Stomach (tissue), 9 donors: Measurements from ENCODE around the gene CALHM3. TPM values are rescaled to one million over a fixed set of nuclear protein-coding genes. Genes with fewer than 3 reads are reported as not detected.
A peak's percentile ranks its signal among the peaks of the same experiment; 100 is the strongest.

Experiments
- DNase-seq, 2 donors: peaks; one replicate each; pipeline versions ENCODE4 v3.0.0 to v3.0.0-alpha.2; 2013 to 2019
- H3K27ac ChIP-seq, 5 donors: fragments of 200-600 bp in 4 of 5; sonication (generic) in 4 of 5; one replicate each; pipeline ENCODE4 v1.5.1; 2013 to 2019; ENCODE audit warnings: mild to moderate bottlenecking in 1 of 5, moderate library complexity in 1 of 5
- H3K27me3 ChIP-seq, 3 donors: fragments of 200-600 bp; sonication (generic); one replicate each; pipeline ENCODE4 v1.5.1; 2017 to 2019; ENCODE audit warnings: mixed run types in 1 of 3
- H3K36me3 ChIP-seq, 4 donors: fragments of 200-600 bp; sonication (generic); 1 replicate in 3 of 4; 2 replicates in 1 of 4; pipeline ENCODE4 v1.5.1; 2016 to 2019
- H3K4me1 ChIP-seq, 4 donors: fragments of 200-600 bp; sonication (generic); one replicate each; pipeline ENCODE4 v1.5.1; 2016 to 2019
- H3K4me3 ChIP-seq, 4 donors: fragments of 200-600 bp; sonication (generic) in 3 of 4; one replicate each; pipeline ENCODE4 v1.5.1; 2016 to 2019; ENCODE audit warnings: mild to moderate bottlenecking in 1 of 4
- H3K9me3 ChIP-seq, 4 donors: fragments of 200-600 bp; sonication (generic); one replicate each; pipeline ENCODE4 v1.5.1; 2016 to 2019
- CTCF ChIP-seq, 7 experiments: fragments of 450-650 bp in 4 of 7; fragments of 200-600 bp in 3 of 7; sonication (generic) in 3 of 7; IDR thresholded peaks; one replicate each; pipeline ENCODE4 v1.5.1; 2016 to 2019; ENCODE audit warnings: antibody characterized with exemption in 7 of 7, control low read depth in 2 of 7, mild to moderate bottlenecking in 1 of 7
- EP300 ChIP-seq: sonication (generic); formaldehyde crosslinking; IDR thresholded peaks from one replicate; pipeline ENCODE4 v1.6.1; 2017; ENCODE audit warnings: antibody characterized with exemption
- POLR2A ChIP-seq, 4 donors: fragments of 450-650 bp; IDR thresholded peaks; one replicate each; pipeline ENCODE4 v1.6.1; 2016; ENCODE audit warnings: antibody characterized with exemption in 4 of 4, control low read depth in 2 of 4, mild to moderate bottlenecking in 1 of 4, moderate library complexity in 1 of 4
- POLR2AphosphoS5 ChIP-seq, 3 donors: sonication (generic); formaldehyde crosslinking; IDR thresholded peaks; one replicate each; pipeline ENCODE4 v1.6.1; 2016; ENCODE audit warnings: antibody characterized with exemption in 3 of 3
- WGBS, 5 donors: extraction: QIAGEN DNeasy Blood & Tissue Kit in 3 of 5; methylation state at CpG; one replicate each; pipeline versions ENCODE4 v1.1.5 to v1.1.7; 2013 to 2018; 5-methylcytosine and 5-hydroxymethylcytosine counted together
- intact Hi-C: fragments of 100-400 bp; cut with DNase I; formaldehyde crosslinking; loops from one replicate; pipeline ENCODE4 v1.15.1; 2023; ENCODE audit warnings: low total_unique reads
- polyA plus RNA-seq, 3 donors: library from polyadenylated mRNA; stranded (reverse); fragments of 200-250 nt; gene quantifications; one replicate each; pipeline ENCODE4 v1.2.3, GENCODE V29; 2013
- total RNA-seq, 5 donors: library from RNA; depleted of rRNA; stranded (reverse); fragments of >200 nt; gene quantifications; one replicate each; pipeline versions ENCODE4 v1.1.0 to v1.2.3, GENCODE V29; 2014 to 2016
- donor health status: healthy with polysubstance abuse.
- donor health status: Bipolar disorder and iron deficiency.
- donor health status: healthy.

CALHM3 gene
- total and polyA plus RNA-seq, 8 donors, result not detected

- WGBS, 5 donors, result 58 to 70% (median 68%) methylated on average over 12 of the region's 12 CpGs
- DNase-seq, result no peak
- intact Hi-C loops, result no loop called here
- Histone ChIP-seq H3K27me3 (no peaks in the 10 kb centered on the region), H3K9me3 (no peaks in the 10 kb centered on the region), H3K27ac (peak overlapping the region; percentile 37 to 90 (median 84)), H3K36me3 (peaks cover 63 to 95% (median 88%) of the 10 kb centered on the region in 4 donors), H3K4me1 (peaks cover 21 to 68% (median 47%) of the 10 kb centered on the region in 4 donors), H3K4me3 (no peak overlapping the region)
- TF ChIP-seq POLR2AphosphoS5 (IDR thresholded peaks at IDR 0.05), result peak in 2 of 3 donors; percentile 13 to 48
- no peak for TF ChIP-seq CTCF (IDR thresholded peaks at IDR 0.05)
- TF ChIP-seq EP300, result peak; percentile 16
Observed at GRCh38 chr10:103445767-103446567, 33.1 kb downstream of the CALHM3 start.

- H3K4me1 ChIP-seq, result peaks cover 19 to 62% (median 43%) of the 10 kb centered on the region in 4 donors
- H3K4me3 ChIP-seq, result no peak overlapping the region
- no peak for DNase-seq
- no peak for TF ChIP-seq CTCF (IDR thresholded peaks at IDR 0.05)
- no peak for TF ChIP-seq EP300
- no peak for TF ChIP-seq POLR2A (IDR thresholded peaks at IDR 0.05)
- no peak for TF ChIP-seq POLR2AphosphoS5 (IDR thresholded peaks at IDR 0.05)
- H3K27ac ChIP-seq, result peak overlapping the region in 4 of 5 donors; percentile 75 to 90 (median 86)
- H3K36me3 ChIP-seq, result peaks cover 68 to 100% (median 94%) of the 10 kb centered on the region in 4 donors
- H3K9me3 ChIP-seq, result no peaks in the 10 kb centered on the region
- H3K27me3 ChIP-seq, result no peaks in the 10 kb centered on the region
- intact Hi-C loops, result no loop called here
- WGBS, 5 donors, result 82 to 89% (median 86%) methylated on average over 8 to 9 of the region's 9 CpGs
Observed at GRCh38 chr10:103445366-103445765, 33.7 kb downstream of the CALHM3 start.

- H3K27me3 ChIP-seq, result no peaks in the 10 kb centered on the region
- H3K4me1 ChIP-seq, result peaks cover 10 to 53% (median 34%) of the 10 kb centered on the region in 4 donors
- peaks cover 74 to 100% (median 98%) of the 10 kb centered on the region in 4 donors for H3K36me3 ChIP-seq
- intact Hi-C loops, result no loop called here
- no peaks in the 10 kb centered on the region for H3K9me3 ChIP-seq
- no peak for TF ChIP-seq EP300
- no peak for TF ChIP-seq POLR2A (IDR thresholded peaks at IDR 0.05)
- no peak overlapping the region for H3K4me3 ChIP-seq
- DNase-seq, result no peak
- H3K27ac ChIP-seq, result peak overlapping the region in 2 of 5 donors; percentile 88 to 90
- 50 to 87% (median 80%) methylated on average over 2 to 10 of the region's 10 CpGs for WGBS, 5 donors
Observed at GRCh38 chr10:103444478-103444877, 34.6 kb downstream of the CALHM3 start.

- peaks cover 6 to 44% (median 28%) of the 10 kb centered on the region in 4 donors for H3K4me1 ChIP-seq
- H3K27me3 ChIP-seq, result no peaks in the 10 kb centered on the region
- intact Hi-C loops, result no loop called here
- TF ChIP-seq POLR2A (IDR thresholded peaks at IDR 0.05) (no peak), POLR2AphosphoS5 (IDR thresholded peaks at IDR 0.05) (no peak), EP300 (no peak), CTCF (IDR thresholded peaks at IDR 0.05) (no peak)
- H3K36me3 ChIP-seq, result peaks cover 78 to 100% (median 99%) of the 10 kb centered on the region in 4 donors
- no peak for DNase-seq
- peak overlapping the region in 2 of 5 donors; percentile 8 to 15 for H3K27ac ChIP-seq
- 87 to 90% (median 89%) methylated on average over 20 to 23 of the region's 23 CpGs for WGBS, 5 donors
- H3K4me3 ChIP-seq, result no peak overlapping the region
- no peaks in the 10 kb centered on the region for H3K9me3 ChIP-seq
Observed at GRCh38 chr10:103443475-103444185, 35.4 kb downstream of the CALHM3 start.
